ENCODE results near the gene ERC2. TPM values are rescaled to one million over a fixed set of nuclear protein-coding genes. Genes with fewer than 3 reads are reported as not detected.

Gene ERC2
- total RNA-seq, 4 donors from 2014 or later, result 5.3 to 8.8 (median 7.8) TPM

DNA sequence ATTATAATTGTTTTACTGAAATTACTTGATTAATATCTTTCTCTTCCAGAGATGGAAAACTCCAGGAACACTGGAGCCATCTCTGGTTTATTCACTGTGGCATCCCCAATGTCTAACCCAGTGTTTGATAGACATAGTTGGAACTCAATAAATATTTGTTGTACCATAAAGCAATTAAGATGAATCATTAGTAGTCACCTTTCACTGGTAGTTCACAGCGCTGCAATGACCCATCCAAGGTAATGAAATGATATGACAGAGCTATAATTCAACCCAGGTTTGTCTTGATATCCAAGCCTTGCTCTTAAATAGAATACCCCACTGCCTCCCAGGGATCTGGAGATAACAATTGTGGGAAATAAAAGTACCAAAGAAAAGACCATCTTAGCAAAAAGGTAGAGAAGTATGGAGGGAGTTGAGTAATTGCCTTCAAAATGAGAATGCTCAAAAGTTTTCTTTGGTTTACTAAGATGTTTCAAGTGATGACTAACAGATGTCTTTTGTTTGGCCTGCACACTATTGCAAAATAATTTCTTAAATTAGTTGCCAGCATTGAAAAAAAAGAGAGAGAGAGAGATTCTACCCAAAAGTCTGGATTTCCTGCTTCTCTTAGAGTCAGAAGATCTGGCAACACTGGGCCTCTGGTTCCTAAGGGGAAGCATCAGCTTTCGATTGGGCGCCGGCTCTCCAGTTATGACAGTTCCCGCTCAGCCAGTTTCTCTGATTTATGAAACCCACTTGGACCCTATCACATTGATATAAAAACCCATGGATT, 348.5 kb downstream of the ERC2 start:
- no peaks in the 10 kb centered on the region for H3K4me1 ChIP-seq
- H3K27me3 ChIP-seq, result no peaks in the 10 kb centered on the region
- 82 to 90% methylated on average over 5 of the region's 5 CpGs for WGBS, 2 donors
- no peaks in the 10 kb centered on the region for H3K9me3 ChIP-seq
- TF ChIP-seq, protein P1, sequence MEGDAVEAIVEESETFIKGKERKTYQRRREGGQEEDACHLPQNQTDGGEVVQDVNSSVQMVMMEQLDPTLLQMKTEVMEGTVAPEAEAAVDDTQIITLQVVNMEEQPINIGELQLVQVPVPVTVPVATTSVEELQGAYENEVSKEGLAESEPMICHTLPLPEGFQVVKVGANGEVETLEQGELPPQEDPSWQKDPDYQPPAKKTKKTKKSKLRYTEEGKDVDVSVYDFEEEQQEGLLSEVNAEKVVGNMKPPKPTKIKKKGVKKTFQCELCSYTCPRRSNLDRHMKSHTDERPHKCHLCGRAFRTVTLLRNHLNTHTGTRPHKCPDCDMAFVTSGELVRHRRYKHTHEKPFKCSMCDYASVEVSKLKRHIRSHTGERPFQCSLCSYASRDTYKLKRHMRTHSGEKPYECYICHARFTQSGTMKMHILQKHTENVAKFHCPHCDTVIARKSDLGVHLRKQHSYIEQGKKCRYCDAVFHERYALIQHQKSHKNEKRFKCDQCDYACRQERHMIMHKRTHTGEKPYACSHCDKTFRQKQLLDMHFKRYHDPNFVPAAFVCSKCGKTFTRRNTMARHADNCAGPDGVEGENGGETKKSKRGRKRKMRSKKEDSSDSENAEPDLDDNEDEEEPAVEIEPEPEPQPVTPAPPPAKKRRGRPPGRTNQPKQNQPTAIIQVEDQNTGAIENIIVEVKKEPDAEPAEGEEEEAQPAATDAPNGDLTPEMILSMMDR (IDR thresholded peaks at IDR 0.05), result no peak
- TF ChIP-seq POLR2A (IDR thresholded peaks at IDR 0.05), result no peak
- H3K27ac ChIP-seq, result no peak overlapping the region
- intact Hi-C loops (cut with DNase I), result no loop called here
- H3K4me3 ChIP-seq (replicated peaks in 1 of 3), result no peak overlapping the region
- no peak for DNase-seq
- H3K36me3 ChIP-seq, result no peaks in the 10 kb centered on the region

DNA sequence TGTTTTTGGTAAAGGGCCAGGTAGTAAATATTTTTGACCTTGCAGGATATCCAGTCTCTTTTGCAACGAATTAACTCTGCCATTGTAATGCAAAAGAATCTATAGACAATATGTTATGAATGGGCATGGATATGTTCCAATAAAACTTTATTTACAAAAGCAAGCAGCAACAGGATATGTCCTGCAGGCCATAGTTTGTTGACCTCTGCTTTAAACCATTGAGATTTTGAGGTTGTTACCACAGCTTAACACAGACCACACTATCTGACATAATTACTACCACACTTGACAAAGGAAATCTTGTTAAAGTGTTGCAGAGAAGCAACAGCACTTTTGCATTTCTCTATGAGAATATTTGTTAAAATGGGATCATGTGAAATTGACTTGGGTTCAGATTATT, 349.3 kb downstream of the ERC2 start:
- H3K27ac ChIP-seq, result no peak overlapping the region
- H3K4me3 ChIP-seq (replicated peaks in 1 of 3), result no peak overlapping the region
- no peak for DNase-seq
- TF ChIP-seq POLR2A (IDR thresholded peaks at IDR 0.05), result no peak
- TF ChIP-seq, protein P1 (IDR thresholded peaks at IDR 0.05), result no peak
- WGBS, 2 donors, result 73 to 76% methylated on average over 1 of the region's 1 CpG
- no peaks in the 10 kb centered on the region for H3K27me3 ChIP-seq
- H3K4me1 ChIP-seq, result no peaks in the 10 kb centered on the region
- H3K36me3 ChIP-seq, result no peaks in the 10 kb centered on the region
- intact Hi-C loops (cut with DNase I), result no loop called here
- no peaks in the 10 kb centered on the region for H3K9me3 ChIP-seq

DNA sequence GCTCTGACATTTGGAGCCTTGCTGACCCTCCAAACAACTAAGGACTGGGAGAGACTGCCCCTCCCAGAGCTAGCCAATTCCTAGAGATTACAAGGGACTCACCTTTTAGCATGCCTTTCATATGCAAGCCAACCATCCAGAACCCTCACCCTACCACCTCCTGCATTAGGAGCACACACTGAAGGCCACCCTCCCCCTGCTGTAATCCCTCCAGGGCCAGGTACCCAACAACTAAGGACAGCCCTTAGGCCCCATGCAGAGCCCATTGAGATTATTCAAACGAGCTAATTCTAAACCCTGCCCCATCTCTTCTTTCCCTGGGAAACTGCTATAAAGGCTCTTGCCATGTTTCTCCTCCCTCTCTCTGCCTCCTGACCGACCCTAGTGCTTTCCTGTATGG, 352.6 kb downstream of the ERC2 start:
- 50 to 51% methylated on average over 2 of the region's 2 CpGs for WGBS, 2 donors
- intact Hi-C loops (cut with DNase I), result no loop called here

DNA sequence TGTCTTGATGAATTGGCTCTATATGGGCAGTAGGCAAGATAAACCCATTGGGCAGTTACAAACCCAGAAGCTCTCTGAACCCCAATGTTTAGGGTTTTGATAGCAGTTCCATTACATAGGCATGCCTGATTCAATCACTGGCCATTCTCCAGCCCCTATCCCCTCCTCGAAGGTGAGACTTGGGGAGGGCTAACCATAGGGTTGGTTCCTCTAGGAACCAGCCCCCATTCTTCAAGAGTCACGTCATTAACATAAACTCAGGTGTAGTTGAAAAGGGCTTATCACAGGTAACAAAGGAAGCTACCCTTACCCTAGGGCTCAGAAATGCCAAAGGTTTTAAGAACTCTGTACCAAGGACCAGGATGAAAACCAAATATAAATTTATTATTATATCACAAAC, 353.1 kb downstream of the ERC2 start:
- no peak for TF ChIP-seq POLR2A (IDR thresholded peaks at IDR 0.05)
- TF ChIP-seq, protein P1 (IDR thresholded peaks at IDR 0.05), result no peak
- no peak overlapping the region for H3K4me3 ChIP-seq (replicated peaks in 1 of 3)
- H3K4me1 ChIP-seq, result peaks cover 0 to 9% of the 10 kb centered on the region in 2 donors
- no peak overlapping the region for H3K27ac ChIP-seq
- H3K9me3 ChIP-seq, result no peaks in the 10 kb centered on the region
- no peak for DNase-seq
- WGBS, 2 donors, result 86 to 90% methylated on average over 2 of the region's 2 CpGs
- H3K27me3 ChIP-seq, result no peaks in the 10 kb centered on the region
- no peaks in the 10 kb centered on the region for H3K36me3 ChIP-seq
- intact Hi-C loops (cut with DNase I), result no loop called here

More for the DNA sequence above, 352.6 kb downstream of the ERC2 start:
- Histone ChIP-seq H3K36me3 (no peaks in the 10 kb centered on the region), H3K4me3 (replicated peaks in 1 of 3) (no peak overlapping the region), H3K4me1 (peaks cover 0 to 9% of the 10 kb centered on the region in 2 donors), H3K9me3 (no peaks in the 10 kb centered on the region), H3K27me3 (no peaks in the 10 kb centered on the region), H3K27ac (no peak overlapping the region)
- DNase-seq, result no peak
- TF ChIP-seq POLR2A (IDR thresholded peaks at IDR 0.05), result no peak
- TF ChIP-seq, protein P1 (IDR thresholded peaks at IDR 0.05), result no peak

DNA sequence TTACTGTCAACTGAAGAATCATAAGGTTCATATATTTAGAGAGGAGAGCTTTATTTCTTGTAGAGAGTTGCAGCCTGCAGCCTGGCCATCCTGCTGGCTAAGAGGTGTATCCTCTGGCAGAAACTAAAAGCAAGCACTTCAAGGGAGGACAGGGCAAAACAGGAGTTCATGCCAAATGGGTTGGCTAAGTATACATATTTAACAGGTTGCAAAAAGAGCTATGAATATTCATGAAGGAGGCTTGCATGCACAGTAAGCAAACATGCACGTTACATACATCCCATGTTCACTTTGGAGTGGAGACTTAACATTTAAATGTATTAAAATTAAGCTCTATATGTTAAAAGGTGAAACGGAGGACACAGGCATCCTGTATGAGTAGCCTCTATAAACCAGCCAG, 354.4 kb downstream of the ERC2 start:
- 86 to 95% methylated on average over 2 of the region's 2 CpGs for WGBS, 2 donors
- no peak overlapping the region for H3K27ac ChIP-seq

More for the DNA sequence above, 354.4 kb downstream of the ERC2 start:
- Histone ChIP-seq H3K27me3 (no peaks in the 10 kb centered on the region), H3K4me3 (replicated peaks in 1 of 3) (no peak overlapping the region), H3K4me1 (peaks cover 0 to 9% of the 10 kb centered on the region in 2 donors), H3K9me3 (no peaks in the 10 kb centered on the region), H3K36me3 (no peaks in the 10 kb centered on the region)
- intact Hi-C loops (cut with DNase I), result no loop called here
- DNase-seq, result no peak
- TF ChIP-seq POLR2A (IDR thresholded peaks at IDR 0.05), result no peak
- TF ChIP-seq, protein P1 (IDR thresholded peaks at IDR 0.05), result no peak
